ENCODE measurements around the gene BCAR3. TPM values are rescaled to one million over a fixed set of nuclear protein-coding genes. Genes with fewer than 3 reads are reported as not detected.
A peak's percentile ranks its signal among the peaks of the same experiment; 100 is the strongest.

The BCAR3 gene
- total and polyA plus RNA-seq, 4 donors, result 12.2 to 33.3 (median 18.2) TPM

DNA sequence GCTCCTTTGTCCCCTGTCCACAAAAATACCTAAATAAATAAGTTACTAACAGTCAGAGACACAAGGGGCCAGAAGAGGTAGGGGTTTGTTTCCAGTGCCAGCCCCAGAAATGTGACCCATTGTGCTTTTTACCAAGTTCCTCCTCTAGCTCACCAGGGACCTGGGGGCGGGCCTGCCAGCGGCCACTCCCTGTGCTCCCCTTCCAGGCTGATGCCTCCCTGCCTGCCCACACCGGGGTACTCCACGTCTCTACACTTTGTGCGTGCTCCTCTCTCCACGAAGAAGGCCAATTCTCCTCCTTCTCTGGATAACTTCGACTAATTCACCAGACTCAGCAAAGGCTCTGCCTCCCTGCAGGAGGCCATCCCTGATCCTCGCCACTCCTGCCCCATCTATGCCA, 72.1 kb downstream of the BCAR3 start:
- ATAC-seq (ENCODE audit: insufficient read depth, low FRiP score), result no peak
- H3K9me3 ChIP-seq (ENCODE audit: control insufficient read depth in 4 of 4, insufficient read depth in 3 of 4, low read length in 3 of 4), result no peaks in the 10 kb centered on the region
- H3K4me1 ChIP-seq (ENCODE audit: control insufficient read depth in 5 of 5, insufficient read depth in 5 of 5, low read length in 5 of 5), result peaks cover 7 to 24% (median 11%) of the 10 kb centered on the region in 5 donors
- DNase-seq, result no peak
- H3K36me3 ChIP-seq (ENCODE audit: control insufficient read depth in 4 of 4, insufficient read depth in 4 of 4, low read length in 4 of 4), result no peaks in the 10 kb centered on the region
- H3K27ac ChIP-seq (ENCODE audit: low read depth in 1 of 2, low read length in 1 of 2), result no peak overlapping the region
- H3K27me3 ChIP-seq (ENCODE audit: control insufficient read depth in 3 of 3, insufficient read depth in 3 of 3, low read length in 2 of 3), result no peaks in the 10 kb centered on the region
- WGBS, 2 donors, result 92 to 96% methylated on average over 8 of the region's 8 CpGs
- TF ChIP-seq, protein P1, sequence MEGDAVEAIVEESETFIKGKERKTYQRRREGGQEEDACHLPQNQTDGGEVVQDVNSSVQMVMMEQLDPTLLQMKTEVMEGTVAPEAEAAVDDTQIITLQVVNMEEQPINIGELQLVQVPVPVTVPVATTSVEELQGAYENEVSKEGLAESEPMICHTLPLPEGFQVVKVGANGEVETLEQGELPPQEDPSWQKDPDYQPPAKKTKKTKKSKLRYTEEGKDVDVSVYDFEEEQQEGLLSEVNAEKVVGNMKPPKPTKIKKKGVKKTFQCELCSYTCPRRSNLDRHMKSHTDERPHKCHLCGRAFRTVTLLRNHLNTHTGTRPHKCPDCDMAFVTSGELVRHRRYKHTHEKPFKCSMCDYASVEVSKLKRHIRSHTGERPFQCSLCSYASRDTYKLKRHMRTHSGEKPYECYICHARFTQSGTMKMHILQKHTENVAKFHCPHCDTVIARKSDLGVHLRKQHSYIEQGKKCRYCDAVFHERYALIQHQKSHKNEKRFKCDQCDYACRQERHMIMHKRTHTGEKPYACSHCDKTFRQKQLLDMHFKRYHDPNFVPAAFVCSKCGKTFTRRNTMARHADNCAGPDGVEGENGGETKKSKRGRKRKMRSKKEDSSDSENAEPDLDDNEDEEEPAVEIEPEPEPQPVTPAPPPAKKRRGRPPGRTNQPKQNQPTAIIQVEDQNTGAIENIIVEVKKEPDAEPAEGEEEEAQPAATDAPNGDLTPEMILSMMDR (IDR thresholded peaks at IDR 0.05; ENCODE audit: control extremely low read depth, extremely low read depth), result no peak
- no peak overlapping the region for H3K9ac ChIP-seq (ENCODE audit: insufficient read depth in 1 of 2, low read length in 2 of 2)
- H3K4me3 ChIP-seq, result no peak overlapping the region

DNA sequence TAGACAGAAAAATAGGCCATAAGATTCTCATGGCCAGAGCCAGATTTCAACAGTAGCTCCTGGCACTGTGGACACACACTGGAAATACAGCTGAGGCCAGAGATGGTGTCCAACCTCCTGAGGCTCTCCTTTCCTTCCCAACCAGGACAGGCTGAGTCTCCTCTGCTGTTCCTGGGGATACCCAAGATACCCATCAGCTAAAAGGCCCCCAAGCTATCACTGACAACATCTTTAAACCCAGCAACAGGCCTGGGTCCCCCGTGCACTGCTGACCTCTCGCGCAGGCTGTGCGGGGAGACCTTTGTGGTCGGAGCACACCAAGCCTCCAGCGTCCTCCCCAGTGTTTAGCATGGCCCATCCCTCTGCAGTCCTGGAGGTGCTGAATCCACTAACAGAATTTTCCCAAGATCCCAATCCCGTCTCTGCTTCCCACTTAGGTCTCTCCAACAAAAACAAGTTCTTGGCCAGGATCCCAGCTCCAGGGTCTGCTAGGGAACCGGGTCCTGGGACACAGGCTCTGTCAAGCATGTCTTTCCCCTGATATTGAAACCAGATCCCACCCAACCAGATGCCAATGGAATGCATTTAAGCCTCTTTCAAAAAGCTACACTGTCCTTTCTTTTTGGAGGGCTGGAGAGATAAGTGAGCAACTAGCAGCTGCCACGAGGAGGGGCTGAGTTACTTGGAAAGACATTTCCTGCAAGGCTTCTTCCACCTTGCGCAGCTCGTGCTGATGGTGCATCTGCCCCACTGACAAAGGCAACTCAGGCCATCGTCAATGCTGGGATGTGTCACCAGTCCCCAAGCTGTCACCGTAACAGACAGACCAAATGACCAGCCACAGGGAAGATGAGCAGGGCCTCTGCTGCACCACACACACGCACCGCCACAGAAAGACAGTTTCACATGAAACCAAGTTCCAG, 73.2 kb downstream of the BCAR3 start:
- DNase-seq (peak in 2 of 3 donors; percentile 33 to 63), ATAC-seq (ENCODE audit: insufficient read depth, low FRiP score) (no peak)
- TF ChIP-seq, protein P1 (IDR thresholded peaks at IDR 0.05; ENCODE audit: control extremely low read depth, extremely low read depth), result no peak
- Histone ChIP-seq H3K9ac (ENCODE audit: insufficient read depth in 1 of 2, low read length in 2 of 2) (no peak overlapping the region), H3K9me3 (ENCODE audit: control insufficient read depth in 4 of 4, insufficient read depth in 3 of 4, low read length in 3 of 4) (no peaks in the 10 kb centered on the region), H3K36me3 (ENCODE audit: control insufficient read depth in 4 of 4, insufficient read depth in 4 of 4, low read length in 4 of 4) (no peaks in the 10 kb centered on the region), H3K27ac (ENCODE audit: low read depth in 1 of 2, low read length in 1 of 2) (peak overlapping the region; percentile 10 to 68), H3K27me3 (ENCODE audit: control insufficient read depth in 3 of 3, insufficient read depth in 3 of 3, low read length in 2 of 3) (no peaks in the 10 kb centered on the region), H3K4me3 (no peak overlapping the region), H3K4me1 (ENCODE audit: control insufficient read depth in 5 of 5, insufficient read depth in 5 of 5, low read length in 5 of 5) (peaks cover 3 to 22% (median 6%) of the 10 kb centered on the region in 5 donors)
- 73 to 81% methylated on average over 15 of the region's 15 CpGs for WGBS, 2 donors

DNA sequence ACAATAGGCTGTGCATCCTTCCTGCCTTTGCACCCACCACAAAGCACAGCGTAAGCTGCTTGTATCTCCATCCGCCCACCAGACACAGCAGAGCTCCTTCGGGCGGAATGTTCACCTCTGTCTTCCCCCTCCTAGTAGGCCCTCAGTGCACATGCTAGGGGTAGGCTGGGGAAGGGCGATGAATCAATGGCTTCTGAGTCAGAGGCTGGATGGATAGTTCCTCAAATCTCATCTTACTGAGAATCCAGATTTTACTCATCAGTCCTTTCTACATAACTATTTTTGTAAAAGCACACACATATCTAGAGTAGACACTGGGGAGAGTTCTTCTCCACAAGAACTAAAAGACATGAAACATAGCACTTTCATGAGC, 73.8 kb downstream of the BCAR3 start:
- 74 to 86% methylated on average over 5 of the region's 5 CpGs for WGBS, 2 donors
- Histone ChIP-seq H3K4me3 (no peak overlapping the region), H3K9me3 (ENCODE audit: control insufficient read depth in 4 of 4, insufficient read depth in 3 of 4, low read length in 3 of 4) (no peaks in the 10 kb centered on the region), H3K4me1 (ENCODE audit: control insufficient read depth in 5 of 5, insufficient read depth in 5 of 5, low read length in 5 of 5) (peaks cover 0 to 22% (median 6%) of the 10 kb centered on the region in 5 donors), H3K27me3 (ENCODE audit: control insufficient read depth in 3 of 3, insufficient read depth in 3 of 3, low read length in 2 of 3) (no peaks in the 10 kb centered on the region), H3K27ac (ENCODE audit: low read depth in 1 of 2, low read length in 1 of 2) (no peak overlapping the region), H3K9ac (ENCODE audit: insufficient read depth in 1 of 2, low read length in 2 of 2) (no peak overlapping the region), H3K36me3 (ENCODE audit: control insufficient read depth in 4 of 4, insufficient read depth in 4 of 4, low read length in 4 of 4) (no peaks in the 10 kb centered on the region)
- no peak for ATAC-seq (ENCODE audit: insufficient read depth, low FRiP score)
- DNase-seq, result no peak
- TF ChIP-seq, protein P1 (IDR thresholded peaks at IDR 0.05; ENCODE audit: control extremely low read depth, extremely low read depth), result no peak
